ENCODE measurements around the gene B9D1.

B9D1 gene

GRCh38 chr17:19336938-19337711, 25.4 kb downstream of the B9D1 start:
- DNase-seq (ENCODE audit: low read depth), result no peak
- no peak overlapping the region for H3K4me3 ChIP-seq (ENCODE audit: low read length)
- TF ChIP-seq CTCF (conservative IDR thresholded peaks at IDR 0.05; ENCODE audit: low read length), result 0 out of 2 replicates have a peak, but pooled peaks have one; percentile 5

- TF ChIP-seq CTCF (conservative IDR thresholded peaks at IDR 0.05; ENCODE audit: low read length), result no peak
- no peak overlapping the region for H3K4me3 ChIP-seq (ENCODE audit: low read length)
- no peak for DNase-seq (ENCODE audit: low read depth)
These were observed 26.4 kb downstream of the B9D1 start for GRCh38 chr17:19335951-19336631.

GRCh38 chr17:19334331-19334730, 28.2 kb downstream of the B9D1 start:
- no peak for TF ChIP-seq CTCF (conservative IDR thresholded peaks at IDR 0.05; ENCODE audit: low read length)
- no peak overlapping the region for H3K4me3 ChIP-seq (ENCODE audit: low read length)
- DNase-seq (ENCODE audit: low read depth), result no peak

- no peak overlapping the region for H3K4me3 ChIP-seq (ENCODE audit: low read length)
- no peak for TF ChIP-seq CTCF (conservative IDR thresholded peaks at IDR 0.05; ENCODE audit: low read length)
- DNase-seq (ENCODE audit: low read depth), result no peak
These were observed 28.7 kb downstream of the B9D1 start for GRCh38 chr17:19333736-19334290.

- no peak for TF ChIP-seq CTCF (conservative IDR thresholded peaks at IDR 0.05; ENCODE audit: low read length)
- no peak for DNase-seq (ENCODE audit: low read depth)
- H3K4me3 ChIP-seq (ENCODE audit: low read length), result no peak overlapping the region
These were observed 29.4 kb downstream of the B9D1 start for GRCh38 chr17:19333132-19333440.

- DNase-seq (ENCODE audit: low read depth), result no peak
- no peak for TF ChIP-seq CTCF (conservative IDR thresholded peaks at IDR 0.05; ENCODE audit: low read length)
- H3K4me3 ChIP-seq (ENCODE audit: low read length), result no peak overlapping the region
These were observed 30.0 kb downstream of the B9D1 start for GRCh38 chr17:19332371-19333131.

All from AG10803 (cell line).